ENCODE results near the gene DHCR7.

Gene DHCR7

GRCh38 chr11:71477641-71478527 is 29.7 kb upstream of the DHCR7 start:
- DNase-seq = no peak

- DNase-seq = no peak
Measured at GRCh38 chr11:71476926-71477640, 28.9 kb upstream of the DHCR7 start.

- no peak for DNase-seq
Measured at GRCh38 chr11:71476031-71476430, 27.8 kb upstream of the DHCR7 start.

GRCh38 chr11:71474771-71475483 is 26.7 kb upstream of the DHCR7 start:
- DNase-seq = no peak

- no peak for DNase-seq
Measured at GRCh38 chr11:71474141-71474770, 26.1 kb upstream of the DHCR7 start.

GRCh38 chr11:71473793-71474080 is 25.5 kb upstream of the DHCR7 start:
- no peak for DNase-seq

GRCh38 chr11:71472941-71473792 is 25.0 kb upstream of the DHCR7 start:
- no peak for DNase-seq

- no peak for DNase-seq
Measured at GRCh38 chr11:71472357-71472885, 24.2 kb upstream of the DHCR7 start.

GRCh38 chr11:71470946-71471345 is 22.8 kb upstream of the DHCR7 start:
- DNase-seq = no peak

- DNase-seq = no peak
Measured at GRCh38 chr11:71467164-71467563, 19.0 kb upstream of the DHCR7 start.

- no peak for DNase-seq
Measured at GRCh38 chr11:71466358-71466757, 18.2 kb upstream of the DHCR7 start.

- DNase-seq = no peak
Measured at GRCh38 chr11:71465054-71465453, 16.9 kb upstream of the DHCR7 start.

GRCh38 chr11:71463331-71464211 is 15.4 kb upstream of the DHCR7 start:
- no peak for DNase-seq

GRCh38 chr11:71462726-71463125 is 14.5 kb upstream of the DHCR7 start:
- no peak for DNase-seq

GRCh38 chr11:71461696-71462095 is 13.5 kb upstream of the DHCR7 start:
- DNase-seq = no peak

GRCh38 chr11:71459767-71460320 is 11.7 kb upstream of the DHCR7 start:
- DNase-seq = no peak

- DNase-seq = no peak
Measured at GRCh38 chr11:71459076-71459766, 11.0 kb upstream of the DHCR7 start.

- no peak for DNase-seq
Measured at GRCh38 chr11:71458146-71459070, 10.2 kb upstream of the DHCR7 start.

GRCh38 chr11:71456831-71457230 is 8.6 kb upstream of the DHCR7 start:
- DNase-seq = no peak
